ENCODE measurements around the gene STAB2. TPM values are rescaled to one million over a fixed set of nuclear protein-coding genes. Genes with fewer than 3 reads are reported as not detected.

Gene STAB2
- polyA plus RNA-seq, 1 of the 3 experiments (the other 2 are of a cell fraction) = not detected

DNA sequence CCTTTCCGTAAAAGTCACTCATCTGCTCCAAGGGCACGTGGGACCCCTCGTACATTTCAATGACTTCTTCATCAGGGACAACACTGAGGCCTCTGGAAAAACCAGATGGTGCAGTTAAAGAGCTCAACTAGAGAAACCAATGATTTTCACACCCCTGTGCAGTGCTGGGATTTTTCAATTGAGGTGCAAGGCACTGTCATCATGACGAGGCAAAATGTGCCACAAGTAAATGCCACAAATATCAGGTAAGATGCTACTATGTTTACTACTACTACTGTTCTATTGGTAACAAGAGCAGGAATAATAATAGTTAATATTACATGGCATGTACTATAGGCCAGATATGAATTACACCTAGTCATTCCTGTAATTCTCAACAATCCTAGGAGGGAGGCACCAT is 211.5 kb downstream of the STAB2 start:
- CTCF ChIA-PET = no interaction called here

More for the DNA sequence above, 211.5 kb downstream of the STAB2 start:
- Histone ChIP-seq H3K9me2 (no peaks in the 10 kb centered on the region), H3K27me3 (ENCODE audit: insufficient read depth) (no peaks in the 10 kb centered on the region), H3F3A (replicated peaks; ENCODE audit: insufficient read depth) (peaks cover 8% of the 10 kb centered on the region), H3K9ac (no peak overlapping the region), H2AFZ (ENCODE audit: low read depth) (no peak overlapping the region), H3K4me1 (ENCODE audit: control insufficient read depth in 1 of 2, insufficient read depth in 2 of 2, low read depth in 1 of 2, low read length in 1 of 2) (peaks cover 18 to 34% of the 10 kb centered on the region in 2 experiments), H3K9me3 (no peaks in the 10 kb centered on the region), H3K27ac (ENCODE audit: low read depth in 2 of 2, low read length in 1 of 2) (no peak overlapping the region), H3K36me3 (replicated peaks in 1 of 2; ENCODE audit: control insufficient read depth in 1 of 2, insufficient read depth in 2 of 2, low read length in 1 of 2) (peaks cover 20 to 37% of the 10 kb centered on the region in 2 experiments), H3K4me2 (no peak overlapping the region), H3K4me3 (ENCODE audit: low read depth in 2 of 2, low read length in 1 of 2) (no peak overlapping the region), H3K79me2 (ENCODE audit: insufficient read depth) (peaks cover 5% of the 10 kb centered on the region; the same call in 1 of the 2 replicates), H4K20me1 (ENCODE audit: insufficient read depth) (no peaks in the 10 kb centered on the region)
- TF ChIP-seq PBX3 (IDR thresholded peaks at IDR 0.05) (no peak), RAD21 (IDR thresholded peaks at IDR 0.05; ENCODE audit: low read length) (no peak), NRF1 (IDR thresholded peaks at IDR 0.05; ENCODE audit: low read depth, low read length) (no peak), YY1 (IDR thresholded peaks at IDR 0.05; ENCODE audit: low read depth) (no peak), EP300 (IDR thresholded peaks at IDR 0.05; ENCODE audit: borderline replicate concordance in 1 of 2, low read depth in 1 of 2, low read length in 1 of 2) (no peak), RXRA (IDR thresholded peaks at IDR 0.05; ENCODE audit: borderline replicate concordance, low read depth) (no peak), SIN3A (IDR thresholded peaks at IDR 0.05; ENCODE audit: borderline replicate concordance, low read depth, low read length) (no peak), REST (IDR thresholded peaks at IDR 0.05; ENCODE audit: low read depth, low read length) (no peak), GATA2 (CRISPR knock-in tag; IDR thresholded peaks at IDR 0.05) (no peak), CHD2 (IDR thresholded peaks at IDR 0.05; ENCODE audit: low read length, partially characterized antibody) (no peak), NFIC (IDR thresholded peaks at IDR 0.05; ENCODE audit: borderline replicate concordance) (no peak), FOXM1 (IDR thresholded peaks at IDR 0.05; ENCODE audit: low read depth) (no peak), TAF1 (IDR thresholded peaks at IDR 0.05; ENCODE audit: borderline replicate concordance, low read depth, low read length) (no peak), EZH2phosphoT487 (IDR thresholded peaks at IDR 0.05; ENCODE audit: borderline replicate concordance, low read depth) (no peak)
- POLR2A ChIA-PET = no interaction called here
- 93% methylated on average over 4 of the region's 4 CpGs for WGBS (ENCODE audit: low lambda C conversion rate)
- DNase-seq = no peak

All from SK-N-SH (cell line).